Epithelial cell of proximal tubule (primary cell): Measurements from ENCODE around the gene TAGLN2. TPM values are rescaled to one million over a fixed set of nuclear protein-coding genes. Genes with fewer than 3 reads are reported as not detected.
A peak's percentile ranks its signal among the peaks of the same experiment; 100 is the strongest.

Source experiments
- DNase-seq: peaks from one replicate; pipeline ENCODE4 v3.0.0-alpha.2; 2011; ENCODE audit warnings: low read depth
- H3K4me3 ChIP-seq: 2 replicates; pipeline ENCODE4 v1.5.1; 2011; ENCODE audit warnings: low read depth, mild to moderate bottlenecking, low read length
- CTCF ChIP-seq: conservative IDR thresholded peaks from 2 replicates; pipeline ENCODE4 v1.5.1; 2012; ENCODE audit warnings: low read depth, mild to moderate bottlenecking, low read length
- total RNA-seq: library from RNA; depleted of rRNA; stranded (reverse); fragments of >200 nt; gene quantifications from 2 replicates; pipeline ENCODE4 v1.2.3, GENCODE V29; 2015

Gene TAGLN2
- total RNA-seq, 1 donor from 2014 or later: 584 TPM

- DNase-seq: no peak
- TF ChIP-seq CTCF: peak; percentile 100
- H3K4me3 ChIP-seq: no peak overlapping the region
These were observed 33.8 kb downstream of the TAGLN2 start for GRCh38 chr1:159891275-159892157.

- DNase-seq: no peak
- no peak overlapping the region for H3K4me3 ChIP-seq
- TF ChIP-seq CTCF: no peak
These were observed 34.9 kb downstream of the TAGLN2 start for GRCh38 chr1:159890390-159890789.

GRCh38 chr1:159889821-159890252 lies 35.5 kb downstream of the TAGLN2 start:
- H3K4me3 ChIP-seq: no peak overlapping the region
- TF ChIP-seq CTCF: no peak
- DNase-seq: no peak

GRCh38 chr1:159889202-159889601 lies 36.1 kb downstream of the TAGLN2 start:
- no peak overlapping the region for H3K4me3 ChIP-seq
- no peak for TF ChIP-seq CTCF
- DNase-seq: no peak

- TF ChIP-seq CTCF: no peak
- no peak overlapping the region for H3K4me3 ChIP-seq
- DNase-seq: no peak
These were observed 41.0 kb downstream of the TAGLN2 start for GRCh38 chr1:159884296-159884695.

- H3K4me3 ChIP-seq: no peak overlapping the region
- no peak for TF ChIP-seq CTCF
- no peak for DNase-seq
These were observed 42.2 kb downstream of the TAGLN2 start for GRCh38 chr1:159883134-159883533.

- no peak for DNase-seq
- TF ChIP-seq CTCF: no peak
- no peak overlapping the region for H3K4me3 ChIP-seq
These were observed 42.8 kb downstream of the TAGLN2 start for GRCh38 chr1:159882527-159882862.
